ENCODE data around the gene MOB3A. TPM values are rescaled to one million over a fixed set of nuclear protein-coding genes. Genes with fewer than 3 reads are reported as not detected.

MOB3A gene
- total and polyA plus RNA-seq, 2 experiments from 2014 or later = 2.9 to 5.9 TPM

- no peak for TF ChIP-seq ZNF331 (CRISPR knock-in tag; IDR thresholded peaks at IDR 0.05; ENCODE audit: low read depth)
- no peak for TF ChIP-seq EZH2 (IDR thresholded peaks at IDR 0.05; ENCODE audit: low read depth, unreplicated experiment)
- no peak for TF ChIP-seq CTCF (conservative IDR thresholded peaks at IDR 0.05; ENCODE audit: low read depth in 2 of 2)
- no peak for TF ChIP-seq CREB1 (CRISPR knock-in tag; IDR thresholded peaks at IDR 0.05; ENCODE audit: low read depth)
These were observed 38.3 kb downstream of the MOB3A start (continued) for GRCh38 chr19:2057484-2058469.

- peaks cover 11% of the 10 kb centered on the region for H3K4me1 ChIP-seq (ENCODE audit: insufficient read depth)
- H3K27ac ChIP-seq (ENCODE audit: low read depth) = no peak overlapping the region
- peaks cover 5% of the 10 kb centered on the region for H3K27me3 Mint-ChIP-seq (ENCODE audit: insufficient read depth, low read depth, poor library complexity)
- H3K27ac Mint-ChIP-seq = no peak overlapping the region
- no peaks in the 10 kb centered on the region for H3K36me3 Mint-ChIP-seq (ENCODE audit: low read depth)
- ATAC-seq = no peak
- no peaks in the 10 kb centered on the region for H4K20me1 ChIP-seq (replicated peaks; ENCODE audit: insufficient read depth)
- no peak overlapping the region for H3K4me3 Mint-ChIP-seq
- H3K36me3 ChIP-seq (ENCODE audit: insufficient read depth) = no peaks in the 10 kb centered on the region
- H3K79me2 ChIP-seq (replicated peaks; ENCODE audit: insufficient read depth) = no peaks in the 10 kb centered on the region
- DNase-seq (ENCODE audit: low spot score) = no peak
- peaks cover 18% of the 10 kb centered on the region for H3K4me1 Mint-ChIP-seq
- no peaks in the 10 kb centered on the region for H3K9me2 ChIP-seq (ENCODE audit: insufficient read depth)
- H3K4me2 ChIP-seq = no peak overlapping the region
- no peaks in the 10 kb centered on the region for H3K9me3 Mint-ChIP-seq
- H3K27me3 ChIP-seq (ENCODE audit: insufficient read depth) = no peaks in the 10 kb centered on the region
- H2AFZ ChIP-seq = no peak overlapping the region
- H3K4me3 ChIP-seq = no peak overlapping the region
- H3F3A ChIP-seq (replicated peaks; ENCODE audit: low read depth) = peaks cover 6% of the 10 kb centered on the region; the same call in 1 of the 2 replicates
- TF ChIP-seq REST (IDR thresholded peaks at IDR 0.05; ENCODE audit: unreplicated experiment) = no peak
- no peak for TF ChIP-seq ZNF462 (CRISPR knock-in tag; IDR thresholded peaks at IDR 0.05)
- no peak for TF ChIP-seq STAT1 (IDR thresholded peaks at IDR 0.05; ENCODE audit: unreplicated experiment)
- no peak for TF ChIP-seq ZNF331 (CRISPR knock-in tag; IDR thresholded peaks at IDR 0.05; ENCODE audit: low read depth)
- no peak for TF ChIP-seq EZH2 (IDR thresholded peaks at IDR 0.05; ENCODE audit: low read depth, unreplicated experiment)
- TF ChIP-seq CREB1 (CRISPR knock-in tag; IDR thresholded peaks at IDR 0.05; ENCODE audit: low read depth) = no peak
- TF ChIP-seq ETS1 (IDR thresholded peaks at IDR 0.05) = no peak
- no peak for TF ChIP-seq JUNB (IDR thresholded peaks at IDR 0.05; ENCODE audit: unreplicated experiment)
- TF ChIP-seq ZNF114 (CRISPR knock-in tag; IDR thresholded peaks at IDR 0.05) = no peak
These were observed 39.3 kb downstream of the MOB3A start for GRCh38 chr19:2056837-2057192.
